HG03095 (cell line): ENCODE measurements around the gene CELF5.
"Not testable (repeated sequence)": the region's sequence is repeated elsewhere in the genome, so short reads cannot be mapped to it uniquely, and the experiment has no call there.

Experiments
- ATAC-seq: cut with Tn5 transposase; IDR thresholded peaks from one replicate; pipeline ENCODE4 v1.9.1; 2021; ENCODE audit warnings: moderate library complexity; ENCODE audit not compliant: unreplicated experiment

Gene CELF5

DNA sequence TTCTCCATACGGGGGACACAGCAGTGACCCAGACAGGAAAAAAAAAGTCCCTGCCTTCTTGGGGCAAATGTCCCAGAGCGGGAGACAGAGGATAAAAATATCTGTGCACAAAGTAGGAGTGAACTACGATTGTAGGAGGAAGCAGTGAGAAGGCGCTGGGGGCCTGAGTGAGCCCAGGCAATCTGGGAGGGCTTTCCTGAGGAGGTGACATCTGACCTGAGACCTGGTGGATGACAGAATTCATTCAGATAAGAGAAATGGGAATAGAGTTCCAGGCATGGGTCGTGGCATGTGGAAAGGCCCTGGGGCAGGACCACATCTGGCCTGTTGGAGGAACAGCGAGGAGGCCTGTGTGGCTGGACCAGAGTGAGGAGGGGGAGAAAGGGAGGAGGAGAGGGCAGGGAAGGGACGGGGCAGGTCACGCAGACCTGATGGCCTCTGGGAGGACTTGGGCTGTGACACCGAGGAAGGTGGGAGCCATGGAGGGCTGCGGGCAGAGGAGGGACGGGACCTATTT lies 91.7 kb downstream of the CELF5 start:
- no peak for ATAC-seq

DNA sequence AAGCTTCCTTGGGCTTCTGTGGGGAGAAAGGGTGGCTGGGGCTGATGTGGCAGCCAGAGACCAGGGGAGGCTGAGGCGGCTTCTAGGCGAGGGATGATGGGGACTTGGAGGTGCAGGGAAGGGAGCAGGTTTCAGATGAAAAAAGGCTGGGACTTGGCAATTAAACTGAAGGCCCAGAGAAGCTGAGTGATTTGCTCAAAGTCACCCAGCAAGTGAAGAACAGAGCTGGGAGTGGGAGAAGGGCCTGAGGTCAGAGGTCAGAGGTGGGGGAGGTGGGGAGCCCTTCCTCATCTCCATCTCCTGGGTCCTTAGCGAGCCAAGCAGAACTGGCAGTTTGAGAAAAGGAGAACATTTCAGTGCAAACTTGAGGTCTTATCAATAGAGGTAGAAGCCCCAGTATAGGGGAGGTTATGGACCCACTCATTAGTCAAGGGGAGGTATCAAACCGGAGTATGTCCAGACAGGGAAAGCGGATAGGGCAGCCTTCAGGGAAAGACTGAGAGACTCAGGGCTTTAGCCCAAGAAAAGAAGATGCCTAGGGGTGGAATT lies 92.3 kb downstream of the CELF5 start:
- ATAC-seq, result no peak

GRCh38 chr19:3319643-3320353 lies 95.3 kb downstream of the CELF5 start:
- ATAC-seq, result no peak

DNA sequence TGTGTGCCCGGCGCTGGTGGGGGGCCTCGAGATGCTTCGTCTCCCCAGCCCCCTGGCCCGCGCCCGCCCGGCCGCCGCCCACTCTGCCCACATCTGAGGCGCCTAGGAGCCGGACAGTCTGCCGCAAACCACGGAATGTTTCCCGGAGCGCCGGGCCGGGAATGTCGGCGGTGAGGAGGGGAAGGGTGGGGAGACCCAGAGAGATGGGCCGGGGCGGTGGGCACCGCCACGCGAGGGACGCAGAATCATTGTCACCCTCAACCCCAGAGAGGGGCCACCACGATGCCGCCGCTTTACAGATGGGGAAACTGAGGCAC lies 95.9 kb downstream of the CELF5 start:
- ATAC-seq, result no peak

- ATAC-seq, result no peak
Observed at GRCh38 chr19:3320853-3321252, 96.4 kb downstream of the CELF5 start.

DNA sequence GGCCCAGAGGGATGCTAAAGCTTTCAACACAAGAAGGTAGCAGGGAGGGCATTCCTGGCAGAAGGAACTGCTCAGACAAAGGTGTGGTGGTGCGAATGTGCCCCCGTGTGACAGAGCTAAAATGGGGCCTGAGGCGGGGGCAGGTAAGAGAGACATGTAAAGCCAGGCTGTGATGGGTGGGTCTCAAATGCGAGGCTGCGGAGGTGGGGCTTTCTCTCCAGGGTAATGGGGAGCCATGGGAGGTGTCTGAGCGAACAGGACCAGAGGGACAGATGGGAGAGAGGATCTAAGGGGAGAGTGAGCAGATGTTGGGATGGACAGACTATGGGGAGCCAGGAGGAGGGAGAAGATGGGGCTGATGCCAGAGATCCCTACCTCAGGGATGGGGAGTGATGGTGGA lies 97.2 kb downstream of the CELF5 start:
- ATAC-seq, result no peak

GRCh38 chr19:3322199-3322978 lies 97.9 kb downstream of the CELF5 start:
- ATAC-seq, result no peak

GRCh38 chr19:3323026-3323425 lies 98.6 kb downstream of the CELF5 start:
- ATAC-seq, result no peak

DNA sequence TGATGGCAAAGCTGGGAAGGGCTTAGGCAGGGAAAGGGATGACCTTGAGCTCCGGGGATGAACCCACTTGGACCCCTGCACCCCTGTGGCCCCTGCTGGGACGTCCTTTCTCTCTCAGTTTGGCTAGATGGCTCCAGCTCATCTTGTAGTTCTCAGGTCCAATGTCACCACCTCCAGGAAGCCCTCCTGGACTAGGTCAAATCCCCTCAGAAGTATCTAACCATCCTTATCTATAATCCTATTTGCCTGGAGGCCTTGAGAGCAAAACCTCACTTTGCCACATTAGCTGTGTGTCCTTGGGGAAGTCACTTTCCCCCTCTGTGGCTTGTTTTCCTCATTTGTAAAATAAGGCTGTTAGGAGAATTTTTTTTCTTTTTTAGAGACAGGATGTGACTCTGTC lies 99.2 kb downstream of the CELF5 start:
- no peak for ATAC-seq

GRCh38 chr19:3324405-3324856 lies 100.0 kb downstream of the CELF5 start:
- ATAC-seq, result no peak

DNA sequence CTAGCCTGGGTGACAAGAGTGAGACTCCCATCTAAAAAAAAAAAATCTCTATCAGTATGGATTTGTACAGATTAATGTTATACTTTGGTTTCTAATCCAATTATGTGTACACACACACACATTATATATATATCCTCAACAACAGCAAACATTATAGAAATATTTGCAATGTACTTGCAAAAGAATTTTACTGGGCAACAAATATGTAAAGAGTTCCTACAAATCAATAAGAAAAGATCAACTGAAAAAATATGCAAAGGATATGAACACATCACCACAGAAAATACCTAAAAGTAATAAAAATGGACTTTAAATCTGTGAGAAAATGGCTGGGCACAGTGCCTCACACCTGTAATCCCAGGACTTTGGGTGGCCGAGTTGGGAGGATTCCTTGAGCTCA lies 101.0 kb downstream of the CELF5 start:
- ATAC-seq, result no peak

- no peak for ATAC-seq
Observed at GRCh38 chr19:3328743-3329142, 104.3 kb downstream of the CELF5 start.

DNA sequence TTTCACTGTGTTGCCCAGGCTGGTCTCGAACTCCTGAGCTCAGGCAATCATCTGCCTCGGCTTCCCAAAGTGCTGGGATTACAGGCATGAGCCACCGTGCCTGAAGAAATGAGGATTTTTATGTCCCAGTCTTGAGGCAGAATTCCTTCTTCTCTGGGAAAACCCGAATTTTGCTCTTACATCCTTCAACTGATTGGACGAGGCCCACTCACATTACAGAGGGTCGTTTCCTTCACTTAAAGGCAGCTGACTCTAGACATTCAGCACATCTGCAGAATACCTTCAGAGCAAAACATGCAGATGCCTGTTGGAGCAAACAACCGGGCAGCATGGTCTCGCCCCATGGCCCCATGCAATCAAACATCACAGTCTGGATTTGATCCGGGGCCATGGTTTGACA lies 105.6 kb downstream of the CELF5 start:
- ATAC-seq, result no peak

GRCh38 chr19:3332232-3332631 lies 107.8 kb downstream of the CELF5 start:
- not testable (repeated sequence) for ATAC-seq

GRCh38 chr19:3333020-3333583 lies 108.6 kb downstream of the CELF5 start:
- ATAC-seq, result no peak

- no peak for ATAC-seq
Observed at GRCh38 chr19:3333662-3334061, 109.2 kb downstream of the CELF5 start.

GRCh38 chr19:3334749-3335430 lies 110.4 kb downstream of the CELF5 start:
- not testable (repeated sequence) for ATAC-seq

GRCh38 chr19:3335431-3336350 lies 111.2 kb downstream of the CELF5 start:
- no peak for ATAC-seq

DNA sequence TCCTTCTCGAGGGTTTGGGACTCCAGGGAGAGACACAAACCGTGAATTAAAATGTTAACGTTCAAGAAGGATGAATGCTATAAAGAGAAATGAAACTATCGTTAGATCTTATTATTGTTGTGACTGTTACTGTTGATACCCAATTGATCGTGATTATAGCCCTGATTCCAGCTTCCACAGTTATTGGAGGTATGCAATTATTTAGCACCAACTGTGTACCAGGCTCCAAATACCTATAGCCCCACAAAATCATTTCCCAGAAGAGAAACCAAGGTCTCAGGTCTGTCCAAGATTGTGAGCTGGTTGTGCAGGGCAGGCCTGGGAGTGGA lies 111.9 kb downstream of the CELF5 start:
- ATAC-seq, result no peak
